HG03558 (cell line): ENCODE results near the gene PRKAB1.
A peak's percentile ranks its signal among the peaks of the same experiment; 100 is the strongest.

Source experiments
- ATAC-seq: cut with Tn5 transposase; IDR thresholded peaks from one replicate; pipeline ENCODE4 v1.9.1; 2021; ENCODE audit warnings: moderate number of reproducible peaks; ENCODE audit not compliant: unreplicated experiment; ENCODE audit errors: extremely low read depth

PRKAB1 gene

GRCh38 chr12:119660076-119660475 is 7.9 kb upstream of the PRKAB1 start:
- no peak for ATAC-seq

GRCh38 chr12:119661882-119662281 is 6.1 kb upstream of the PRKAB1 start:
- no peak for ATAC-seq

- ATAC-seq = no peak
Measured at GRCh38 chr12:119664642-119665041, 3.3 kb upstream of the PRKAB1 start.

GRCh38 chr12:119665164-119665929 is 2.6 kb upstream of the PRKAB1 start:
- ATAC-seq = no peak

- no peak for ATAC-seq
Measured at GRCh38 chr12:119666226-119666795, 1.6 kb upstream of the PRKAB1 start.

GRCh38 chr12:119666900-119667576 is 895 bp upstream of the PRKAB1 start:
- ATAC-seq = no peak

GRCh38 chr12:119668324-119668841 is 450 bp downstream of the PRKAB1 start:
- ATAC-seq = no peak

GRCh38 chr12:119669744-119670472 is 2.0 kb downstream of the PRKAB1 start:
- no peak for ATAC-seq

GRCh38 chr12:119671070-119671469 is 3.1 kb downstream of the PRKAB1 start:
- no peak for ATAC-seq

- no peak for ATAC-seq
Measured at GRCh38 chr12:119672194-119672593, 4.3 kb downstream of the PRKAB1 start.

GRCh38 chr12:119673634-119674033 is 5.7 kb downstream of the PRKAB1 start:
- no peak for ATAC-seq

- no peak for ATAC-seq
Measured at GRCh38 chr12:119674560-119674959, 6.6 kb downstream of the PRKAB1 start.

GRCh38 chr12:119676022-119676421 is 8.1 kb downstream of the PRKAB1 start:
- no peak for ATAC-seq

- no peak for ATAC-seq
Measured at GRCh38 chr12:119676573-119676972, 8.6 kb downstream of the PRKAB1 start.

GRCh38 chr12:119678459-119678858 is 10.5 kb downstream of the PRKAB1 start:
- no peak for ATAC-seq

- no peak for ATAC-seq
Measured at GRCh38 chr12:119679081-119679480, 11.1 kb downstream of the PRKAB1 start.

- ATAC-seq = no peak
Measured at GRCh38 chr12:119679490-119679889, 11.6 kb downstream of the PRKAB1 start.

- no peak for ATAC-seq
Measured at GRCh38 chr12:119681111-119681510, 13.2 kb downstream of the PRKAB1 start.

GRCh38 chr12:119681728-119682638 is 14.1 kb downstream of the PRKAB1 start:
- ATAC-seq = peak; percentile 44
